Stomach (tissue), 4 donors: Measurements from ENCODE around the gene RHBDF1.

Experiments used
- CTCF ChIP-seq, 7 experiments: fragments of 450-650 bp in 4 of 7; fragments of 200-600 bp in 3 of 7; sonication (generic) in 3 of 7; IDR thresholded peaks; one replicate each; pipeline ENCODE4 v1.5.1; 2016 to 2019; ENCODE audit warnings: antibody characterized with exemption in 7 of 7, control low read depth in 2 of 7, mild to moderate bottlenecking in 1 of 7
- EP300 ChIP-seq: sonication (generic); formaldehyde crosslinking; IDR thresholded peaks from one replicate; pipeline ENCODE4 v1.6.1; 2017; ENCODE audit warnings: antibody characterized with exemption

- TF ChIP-seq CTCF (IDR thresholded peaks at IDR 0.05) (no peak), EP300 (no peak)
Observed at GRCh38 chr16:62968-63391, 9.5 kb downstream of the RHBDF1 start.
